Stimulated activated CD8-positive, alpha-beta memory T cell treated with anti-CD3 and anti-CD28 coated beads, Interleukin-15, amount 100 ng/mL, for 1 hour (primary cell): Measurements from ENCODE around the gene NPAS3.

Source experiments
- DNase-seq: peaks from one replicate; pipeline ENCODE4 v3.0.0-alpha.2; 2020; ENCODE audit warnings: low read depth

NPAS3 gene

DNA sequence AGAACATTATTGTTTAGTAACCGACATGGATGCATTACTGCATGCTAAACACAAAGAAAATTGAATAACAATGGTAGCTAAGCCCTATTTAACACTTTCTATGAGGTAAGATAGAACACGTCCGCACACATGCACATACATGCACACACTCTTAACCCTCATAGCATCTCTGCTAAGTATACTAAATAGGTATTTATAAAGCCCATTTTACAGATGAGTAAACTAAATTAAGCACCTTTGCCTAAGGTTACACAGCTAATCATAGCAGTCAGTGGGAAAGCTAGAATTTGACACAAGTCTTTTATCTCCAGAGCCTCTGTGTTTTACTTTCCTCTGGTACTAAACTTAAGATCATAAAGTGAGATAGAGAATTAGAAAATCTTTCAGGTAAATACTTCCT, 577.2 kb downstream of the NPAS3 start:
- no peak for DNase-seq

DNA sequence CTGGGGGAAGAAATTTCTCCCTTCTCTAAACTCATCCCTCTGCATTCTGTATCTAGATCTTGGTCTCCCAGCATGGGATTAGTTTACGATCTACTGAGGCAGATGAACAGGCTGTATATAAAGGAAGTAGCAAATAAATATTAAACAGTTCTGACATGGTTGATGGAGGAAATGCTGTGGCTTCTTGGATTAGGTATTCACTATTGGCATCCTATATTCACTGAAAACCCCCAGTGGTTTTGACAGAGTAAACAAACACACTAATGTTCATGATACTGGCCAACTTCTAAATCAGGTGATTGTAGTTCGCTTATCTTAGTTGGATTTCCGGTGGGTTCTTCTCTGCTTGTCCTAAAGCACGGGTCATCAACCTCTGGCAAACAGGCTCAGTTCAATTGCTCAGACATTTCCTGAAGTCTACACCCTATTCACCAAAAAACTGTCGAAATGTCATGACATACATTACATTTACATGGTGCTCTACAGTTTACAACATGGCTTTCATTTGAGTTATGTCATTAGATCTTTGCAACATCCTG, 578.3 kb downstream of the NPAS3 start:
- no peak for DNase-seq

- no peak for DNase-seq
These were observed 582.5 kb downstream of the NPAS3 start for GRCh38 chr14:33521192-33521591.

DNA sequence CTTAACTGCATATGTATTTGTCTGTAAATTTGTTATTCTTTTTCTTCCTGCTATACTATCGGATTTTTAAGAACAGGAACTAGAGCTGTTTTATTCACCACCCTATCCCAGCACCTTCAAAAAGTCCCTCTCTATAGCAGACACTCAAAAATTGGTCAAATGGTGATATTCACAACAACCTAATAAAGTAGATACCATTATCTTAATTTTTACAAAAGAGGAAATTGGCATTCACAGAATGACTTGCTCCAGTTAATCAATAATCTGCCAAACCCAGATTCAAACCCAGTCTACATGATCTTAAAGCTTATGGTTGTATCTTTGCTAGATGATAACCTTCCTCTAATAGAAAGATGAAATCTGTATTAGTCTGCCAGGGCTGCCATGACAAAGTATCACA, 585.6 kb downstream of the NPAS3 start:
- DNase-seq: no peak

DNA sequence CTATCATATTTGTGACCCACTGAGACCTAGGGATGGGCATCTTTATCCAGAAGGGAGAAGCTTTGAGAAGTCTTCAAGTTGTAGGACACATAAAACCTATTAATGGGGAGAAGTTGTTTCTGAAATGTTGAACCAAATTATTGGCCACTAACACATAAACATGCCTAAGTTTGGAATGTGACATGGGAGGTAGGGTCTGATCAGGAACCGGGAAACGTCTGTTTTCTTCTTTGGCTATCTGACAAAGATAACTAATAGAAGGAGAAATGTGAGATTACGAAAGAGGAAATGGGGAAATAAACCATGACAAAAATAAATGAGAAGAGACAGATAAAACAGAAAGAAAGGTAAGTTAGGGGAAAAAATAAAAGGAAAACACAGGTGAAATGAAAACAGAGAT, 586.9 kb downstream of the NPAS3 start:
- no peak for DNase-seq

- DNase-seq: no peak
These were observed 588.5 kb downstream of the NPAS3 start for GRCh38 chr14:33527023-33527634.

- no peak for DNase-seq
These were observed 590.0 kb downstream of the NPAS3 start for GRCh38 chr14:33528655-33529054.

GRCh38 chr14:33529787-33530757, 591.4 kb downstream of the NPAS3 start:
- no peak for DNase-seq

GRCh38 chr14:33532553-33532952, 593.9 kb downstream of the NPAS3 start:
- no peak for DNase-seq

- DNase-seq: no peak
These were observed 595.4 kb downstream of the NPAS3 start for GRCh38 chr14:33534104-33534503.

- DNase-seq: no peak
These were observed 596.0 kb downstream of the NPAS3 start for GRCh38 chr14:33534632-33535031.

DNA sequence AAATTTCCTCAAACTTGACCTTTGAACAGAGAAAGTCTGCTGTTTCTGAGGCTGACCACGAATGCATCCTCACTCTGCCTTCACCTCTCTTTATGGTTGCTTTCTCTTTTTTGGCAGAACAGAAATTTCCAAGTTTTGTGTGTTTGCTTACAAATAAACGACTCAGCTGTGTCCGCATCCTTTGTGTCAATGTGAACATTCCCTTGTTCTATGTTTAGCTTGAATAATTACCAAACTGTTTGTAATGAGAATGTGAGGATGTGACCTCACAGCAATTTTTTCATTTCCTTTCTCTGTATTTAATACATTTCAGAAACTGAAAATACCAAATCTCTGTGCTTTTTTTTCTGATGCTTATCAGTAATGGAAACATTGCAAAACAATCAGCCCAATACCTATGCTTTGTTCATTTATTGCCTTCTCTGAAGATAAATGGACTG, 601.3 kb downstream of the NPAS3 start:
- DNase-seq: no peak

- no peak for DNase-seq
These were observed 602.5 kb downstream of the NPAS3 start for GRCh38 chr14:33541171-33541570.

DNA sequence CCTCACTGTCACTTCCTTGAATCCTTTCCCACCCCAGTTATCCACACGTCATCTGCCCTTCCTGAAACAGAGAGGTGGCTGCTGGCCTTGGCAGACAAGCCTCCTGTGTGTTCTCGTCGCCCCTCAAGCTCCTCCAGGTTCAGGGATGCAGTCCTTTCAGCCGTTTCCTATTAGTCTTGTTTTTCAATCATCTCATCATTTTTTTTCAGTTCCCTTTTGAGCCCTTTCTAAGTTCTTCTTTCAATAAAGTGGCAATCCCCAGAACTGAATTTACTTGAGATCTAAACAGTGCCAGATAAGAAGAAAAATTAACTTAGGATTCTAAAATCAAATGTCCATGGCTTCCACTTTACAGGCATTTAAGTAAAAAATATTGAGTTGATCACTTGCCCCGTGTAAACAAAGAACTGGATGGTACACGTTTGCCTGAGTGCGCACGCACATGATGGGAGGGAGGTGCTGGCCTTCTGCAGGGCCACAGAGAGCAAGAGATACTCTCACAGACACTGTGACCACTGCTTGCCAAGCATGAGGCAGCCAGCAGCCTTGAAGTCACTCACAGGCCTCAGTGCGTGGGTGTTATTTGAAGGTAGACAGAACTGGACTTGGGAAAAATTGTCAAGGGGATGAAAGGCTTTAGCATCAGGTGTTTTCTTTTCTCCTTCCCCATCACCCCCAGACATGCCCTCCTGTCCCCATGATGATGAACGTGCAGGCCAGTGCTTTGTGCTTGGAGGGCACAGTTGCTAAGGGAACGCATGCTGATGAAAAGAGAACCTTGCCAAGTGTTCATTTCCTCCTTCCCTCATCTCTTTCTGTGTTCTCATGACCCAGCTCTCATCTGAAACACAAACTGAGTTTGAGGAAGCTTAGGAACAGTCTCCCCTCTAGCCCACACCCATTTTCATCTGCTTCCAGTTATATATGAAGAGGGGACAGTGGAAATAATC, 603.9 kb downstream of the NPAS3 start:
- DNase-seq: no peak

- DNase-seq: no peak
These were observed 607.0 kb downstream of the NPAS3 start for GRCh38 chr14:33545696-33546095.

- DNase-seq: no peak
These were observed 609.9 kb downstream of the NPAS3 start for GRCh38 chr14:33548606-33549005.

- DNase-seq: no peak
These were observed 613.3 kb downstream of the NPAS3 start for GRCh38 chr14:33551963-33552362.

GRCh38 chr14:33553706-33554278, 615.1 kb downstream of the NPAS3 start:
- no peak for DNase-seq

- no peak for DNase-seq
These were observed 616.3 kb downstream of the NPAS3 start for GRCh38 chr14:33554988-33555387.

GRCh38 chr14:33555710-33556350, 617.2 kb downstream of the NPAS3 start:
- no peak for DNase-seq
